NCI-H510A (cell line): ENCODE results near the gene SLC40A1.

Source experiments
- DNase-seq: peaks from one replicate; lab custom pipeline; 2025; lab: John Stamatoyannopoulos, UW

The SLC40A1 gene

DNA sequence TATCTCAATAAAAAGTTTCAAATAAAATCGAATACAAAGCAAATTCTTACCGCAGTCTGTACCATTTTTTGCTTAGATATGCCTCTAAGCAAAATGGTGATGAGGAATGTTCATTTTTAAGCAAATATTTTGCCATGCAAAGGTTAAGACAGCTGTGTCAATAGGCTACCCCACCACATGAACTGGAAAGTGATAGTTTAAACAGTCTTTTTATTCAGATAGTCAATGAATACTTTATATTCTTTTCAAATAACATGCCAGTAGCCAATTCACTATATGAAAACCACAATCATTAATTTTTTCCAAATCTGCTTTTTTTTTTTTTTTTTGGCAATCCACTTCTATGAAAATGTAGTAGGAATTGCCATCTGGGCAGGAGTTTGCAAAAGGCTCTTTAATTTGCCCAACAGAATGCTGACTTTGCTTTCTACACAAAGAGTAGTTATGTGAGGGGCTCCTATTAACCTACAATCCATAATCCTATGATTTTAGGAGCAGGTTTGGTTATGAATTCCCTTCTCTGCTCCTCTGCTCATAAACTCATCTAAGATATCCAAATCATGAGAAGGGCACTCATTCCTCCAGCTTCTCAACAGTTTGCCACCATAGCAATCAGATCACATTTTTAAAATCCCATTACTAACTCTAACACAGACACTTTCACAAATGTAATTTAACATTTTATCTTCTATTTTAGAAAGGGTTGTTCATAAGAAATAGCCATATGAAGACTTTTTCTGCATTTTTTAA lies 69.2 kb downstream of the SLC40A1 start:
- no peak for DNase-seq
